ENCODE measurements around the gene SNAPIN. TPM values are rescaled to one million over a fixed set of nuclear protein-coding genes. Genes with fewer than 3 reads are reported as not detected.

The SNAPIN gene, protein sequence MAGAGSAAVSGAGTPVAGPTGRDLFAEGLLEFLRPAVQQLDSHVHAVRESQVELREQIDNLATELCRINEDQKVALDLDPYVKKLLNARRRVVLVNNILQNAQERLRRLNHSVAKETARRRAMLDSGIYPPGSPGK
- total RNA-seq (2022; extraction: Qiagen RNA extraction) = 55.1 to 60.1 TPM (median 56.8 TPM) in 5 replicates

GRCh38 chr1:153658400-153659174 is at the start of gene SNAPIN:
SNAPIN (plus strand) TSS chr1:153658703; CDS start chr1:153658744, 41 bp downstream.

DNA sequence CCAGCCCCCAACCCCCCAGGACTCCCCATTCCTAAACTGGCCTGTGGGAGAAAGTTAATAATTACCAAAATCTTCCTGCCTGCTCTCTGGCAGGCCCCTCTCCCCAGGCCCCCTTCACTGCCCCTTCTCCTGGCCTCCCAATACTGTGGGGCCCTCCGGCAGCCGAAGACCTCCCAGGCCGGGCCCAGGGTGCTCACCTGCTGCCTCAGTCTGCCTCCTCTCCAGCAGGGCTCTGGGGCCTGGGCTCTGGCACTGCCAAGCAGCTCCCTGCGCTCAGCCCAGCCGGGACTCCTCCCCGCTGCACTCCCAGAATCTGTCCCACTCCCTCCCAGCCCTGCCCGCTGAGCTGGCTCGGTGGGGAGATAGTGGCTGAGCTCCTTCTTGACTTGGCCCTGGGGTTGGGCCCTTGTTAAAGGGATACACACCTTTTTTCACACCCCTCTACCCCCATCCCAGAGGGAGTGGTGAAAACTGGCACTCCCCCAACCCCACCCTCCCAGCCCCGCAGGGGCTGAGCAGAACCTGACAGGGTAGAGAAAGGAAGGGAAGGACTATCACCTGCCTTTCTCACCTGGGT is 45.7 kb upstream of the SNAPIN start, which contains the start of gene S100A16:
S100A16 (minus strand) TSS at position 383 of the 577 bp plus-strand sequence. CDS start 4,986 bp downstream, outside the sequence.

DNA sequence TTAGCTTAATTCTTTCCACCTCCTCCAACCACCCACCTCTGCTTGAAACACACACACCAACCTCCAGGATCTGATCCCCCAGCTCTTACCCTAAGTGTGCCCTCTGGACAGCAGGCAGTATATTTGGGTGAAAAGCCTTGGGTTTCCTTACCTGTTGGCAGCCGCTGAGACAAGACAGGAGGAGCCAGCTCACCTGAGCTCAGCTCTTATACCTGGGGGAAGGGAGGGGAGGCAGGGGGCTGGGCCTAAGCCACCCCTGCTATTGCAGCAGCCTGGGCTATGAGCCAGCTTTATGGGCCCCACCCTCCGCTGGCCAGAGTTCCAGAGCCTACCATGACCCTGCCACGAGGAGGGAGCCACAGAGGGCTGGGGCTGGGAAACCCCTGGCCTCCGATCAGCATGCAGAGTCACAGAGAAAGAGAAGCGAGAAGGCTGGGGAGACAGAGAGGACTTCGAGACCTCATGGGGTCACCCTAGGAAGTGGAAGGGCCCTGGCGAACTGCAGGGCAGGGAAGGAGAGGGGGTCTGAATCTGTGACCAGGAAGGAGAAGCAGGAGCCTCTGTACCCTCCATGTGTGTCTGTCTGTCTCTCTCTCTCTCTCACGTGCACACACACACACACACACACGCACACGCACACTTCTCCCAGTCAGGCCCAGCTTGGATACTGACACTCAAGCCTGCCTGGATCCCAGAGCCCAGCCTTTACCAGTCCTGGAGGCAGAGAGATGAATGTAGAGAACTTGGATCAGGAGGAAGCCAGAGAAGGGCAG is 42.2 kb upstream of the SNAPIN start, which contains the start of gene S100A14:
S100A14 (minus strand) TSS at position 182 of the 773 bp plus-strand sequence. CDS start 467 bp downstream, outside the sequence.

DNA sequence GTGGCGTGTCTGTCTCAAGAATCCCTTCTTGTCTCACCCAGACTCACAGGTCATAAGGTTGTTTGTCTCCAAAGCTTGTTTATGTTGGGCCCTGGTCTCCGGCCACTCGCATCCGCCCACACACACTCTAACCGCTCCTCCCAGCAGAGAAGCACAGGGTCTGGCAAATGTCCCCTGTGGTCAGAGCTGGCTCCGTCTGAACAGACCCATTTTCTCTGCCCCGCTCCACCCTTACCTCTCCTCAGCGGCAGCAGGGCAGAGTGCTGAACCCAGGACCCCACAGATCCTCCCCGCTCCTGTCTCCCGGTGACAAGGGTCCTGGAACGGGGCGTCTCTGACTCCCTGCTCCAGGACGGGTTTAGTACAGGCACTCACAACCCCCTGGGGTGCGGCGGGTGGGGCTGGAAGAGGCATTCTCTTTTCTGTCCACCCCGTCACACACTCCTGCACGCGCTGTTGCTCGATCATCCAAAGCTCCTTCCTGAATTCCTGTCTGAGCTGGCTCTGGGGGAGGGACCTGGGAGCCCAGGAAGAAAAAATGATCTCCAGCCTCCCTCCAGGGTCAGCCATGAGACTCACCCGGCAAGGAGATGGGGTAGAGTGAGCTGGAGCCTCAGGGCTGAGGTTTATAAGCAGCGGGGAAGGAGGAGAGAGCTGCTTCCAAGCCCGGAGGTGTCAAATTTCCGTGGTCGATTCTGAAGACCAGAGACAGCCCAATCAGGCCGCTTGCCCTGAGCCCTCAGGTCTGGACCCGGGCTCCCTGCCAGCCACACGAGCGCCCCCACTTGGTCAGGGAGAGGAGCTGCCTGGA is 31.4 kb upstream of the SNAPIN start, which contains the start of gene S100A13:
S100A13 (minus strand) TSS at position 602 of the 811 bp plus-strand sequence. CDS start 1,033 bp downstream, outside the sequence.

GRCh38 chr1:153627715-153628626 is 30.5 kb upstream of the SNAPIN start, which contains the start of gene S100A1:
S100A1 (plus strand) TSS chr1:153628434; CDS start chr1:153630522, 2,088 bp downstream.

DNA sequence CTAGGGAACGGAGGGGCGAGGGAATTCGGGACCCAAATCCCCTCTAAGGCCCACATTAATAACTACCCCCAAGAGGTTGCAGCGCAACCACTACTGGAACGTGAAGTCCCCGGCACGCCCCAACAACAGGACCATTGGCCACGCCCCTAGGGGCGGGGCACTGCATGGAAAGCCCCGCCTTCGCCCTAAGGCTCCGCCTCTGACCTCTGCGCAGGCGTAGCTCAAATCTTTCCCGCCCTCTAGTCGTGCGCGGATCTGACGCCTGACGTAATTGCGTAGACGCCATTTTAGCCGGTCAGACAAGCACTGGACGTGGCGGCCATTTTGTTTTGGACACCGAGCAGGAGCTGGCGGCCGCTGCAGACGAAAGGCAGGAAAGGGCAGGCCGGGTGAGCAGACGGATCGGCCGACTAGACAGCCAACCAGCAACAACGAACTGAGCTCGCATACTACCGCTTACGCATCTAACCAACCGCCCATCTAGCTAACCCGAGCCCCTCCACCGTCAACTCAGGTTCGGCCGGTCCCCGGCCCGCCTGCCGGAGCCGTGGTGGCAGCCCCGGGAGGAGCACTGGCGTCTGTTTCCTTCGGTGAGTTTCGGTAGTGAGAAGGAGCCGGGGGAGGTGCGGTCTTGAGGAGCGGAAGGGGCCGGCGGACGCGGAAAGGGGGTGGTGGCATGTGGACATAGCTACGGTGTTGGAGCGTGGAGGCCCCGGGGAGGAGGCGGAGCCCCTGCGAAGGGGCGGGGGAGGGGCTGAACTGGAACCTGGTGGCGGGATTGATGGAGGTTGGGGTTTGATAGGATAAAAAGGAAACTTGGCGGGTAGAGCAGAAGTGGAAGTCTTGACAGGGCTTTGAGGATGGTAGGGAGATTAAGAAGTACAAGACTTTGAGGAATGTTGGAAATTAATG is 24.5 kb upstream of the SNAPIN start, which contains the start of gene CHTOP:
CHTOP (plus strand) TSS at position 313 of the 912 bp plus-strand sequence. CDS start 2,523 bp downstream, outside the sequence.

DNA sequence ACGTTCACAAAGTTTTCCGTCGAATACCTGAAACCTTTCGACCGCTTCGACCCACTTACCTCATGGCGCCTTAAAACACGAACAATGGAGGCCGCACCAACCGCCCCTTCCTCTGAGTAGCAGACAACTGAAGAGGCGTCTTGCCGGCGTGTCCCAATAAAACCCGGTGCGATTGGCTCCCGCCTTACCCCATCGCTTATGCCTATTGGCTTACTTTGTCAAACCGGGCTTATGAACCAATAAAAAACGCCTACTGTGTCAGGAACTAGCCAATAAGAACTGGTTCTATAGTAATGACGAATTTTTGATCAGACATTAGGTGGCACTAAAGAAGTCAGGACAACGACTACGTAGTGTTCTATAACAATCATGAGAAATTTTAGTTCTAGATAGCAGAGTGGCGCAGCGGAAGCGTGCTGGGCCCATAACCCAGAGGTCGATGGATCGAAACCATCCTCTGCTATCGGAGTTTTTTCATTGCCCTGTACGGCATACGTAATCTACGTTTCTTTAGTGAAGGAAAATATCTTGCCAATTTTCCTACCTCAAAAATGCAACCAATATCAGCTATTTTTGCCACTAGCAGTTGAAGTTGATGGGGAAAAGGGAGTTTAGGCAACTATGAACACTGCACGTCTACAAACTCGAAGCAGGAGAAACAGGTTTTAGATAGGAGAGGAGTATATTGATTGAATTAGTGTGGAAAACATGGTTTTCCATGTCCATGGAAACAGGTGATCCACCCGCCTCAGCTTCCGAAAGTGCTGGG is 12.5 kb downstream of the SNAPIN start, which contains the start of gene ILF2:
ILF2 (minus strand) TSS at position 135 of the 769 bp plus-strand sequence; CDS start at position 64, 71 bp downstream.

GRCh38 chr1:153678519-153679336 is 20.2 kb downstream of the SNAPIN start, which contains the start of gene NPR1:
NPR1 (plus strand) TSS chr1:153678688; CDS start chr1:153679109, 421 bp downstream.

Other genes with a start within 250 kb of the SNAPIN start
- not detected in 5 replicates for gene S100A7A, start 242.2 kb upstream of the SNAPIN start, total RNA-seq (2022; extraction: Qiagen RNA extraction)
- not detected in 5 replicates for gene S100A7, start 198.1 kb upstream of the SNAPIN start, total RNA-seq (2022; extraction: Qiagen RNA extraction)
- 2,947 to 3,960 TPM (median 3,059 TPM) in 5 replicates for gene S100A6, start 122.7 kb upstream of the SNAPIN start, total RNA-seq (2022; extraction: Qiagen RNA extraction)
- gene S100A5, start 117.8 kb upstream of the SNAPIN start, total RNA-seq (2022; extraction: Qiagen RNA extraction) = 0.50 to 1.9 TPM (median 0.75 TPM) in 5 replicates
- gene S100A4, start 112.9 kb upstream of the SNAPIN start, total RNA-seq (2022; extraction: Qiagen RNA extraction) = 1,278 to 1,937 TPM (median 1,356 TPM) in 5 replicates
- gene S100A3, start 109.4 kb upstream of the SNAPIN start, total RNA-seq (2022; extraction: Qiagen RNA extraction) = 120 to 134 TPM (median 130 TPM) in 5 replicates
- 22.8 to 28.7 TPM (median 26.8 TPM) in 5 replicates for gene S100A2, start 92.9 kb upstream of the SNAPIN start, total RNA-seq (2022; extraction: Qiagen RNA extraction)
- 467 to 520 TPM (median 496 TPM) in 5 replicates for gene S100A16, start 45.6 kb upstream of the SNAPIN start, total RNA-seq (2022; extraction: Qiagen RNA extraction)
- gene S100A14, start 42.4 kb upstream of the SNAPIN start, total RNA-seq (2022; extraction: Qiagen RNA extraction) = 0.21 to 0.50 TPM (median 0.35 TPM) in 5 replicates
- 145 to 196 TPM (median 153 TPM) in 5 replicates for gene S100A13, start 31.2 kb upstream of the SNAPIN start, total RNA-seq (2022; extraction: Qiagen RNA extraction)
- 0.44 to 0.87 TPM (median 0.70 TPM) in 5 replicates for gene S100A1, start 30.3 kb upstream of the SNAPIN start, total RNA-seq (2022; extraction: Qiagen RNA extraction)
- gene CHTOP, start 24.6 kb upstream of the SNAPIN start, total RNA-seq (2022; extraction: Qiagen RNA extraction) = 74.8 to 81.8 TPM (median 78.0 TPM) in 5 replicates
- gene ILF2, start 12.3 kb downstream of the SNAPIN start, total RNA-seq (2022; extraction: Qiagen RNA extraction) = 274 to 302 TPM (median 282 TPM) in 5 replicates
- gene NPR1, start 20.0 kb downstream of the SNAPIN start, total RNA-seq (2022; extraction: Qiagen RNA extraction) = 1.6 to 3.2 TPM (median 2.3 TPM) in 5 replicates
- 14.7 to 23.4 TPM (median 23.0 TPM) in 5 replicates for gene INTS3, start 69.3 kb downstream of the SNAPIN start, total RNA-seq (2022; extraction: Qiagen RNA extraction)
- 1.1 to 2.0 TPM (median 1.5 TPM) in 5 replicates for gene SLC27A3, start 116.7 kb downstream of the SNAPIN start, total RNA-seq (2022; extraction: Qiagen RNA extraction)